ENCODE results near the gene PDE3A.

The PDE3A gene

DNA sequence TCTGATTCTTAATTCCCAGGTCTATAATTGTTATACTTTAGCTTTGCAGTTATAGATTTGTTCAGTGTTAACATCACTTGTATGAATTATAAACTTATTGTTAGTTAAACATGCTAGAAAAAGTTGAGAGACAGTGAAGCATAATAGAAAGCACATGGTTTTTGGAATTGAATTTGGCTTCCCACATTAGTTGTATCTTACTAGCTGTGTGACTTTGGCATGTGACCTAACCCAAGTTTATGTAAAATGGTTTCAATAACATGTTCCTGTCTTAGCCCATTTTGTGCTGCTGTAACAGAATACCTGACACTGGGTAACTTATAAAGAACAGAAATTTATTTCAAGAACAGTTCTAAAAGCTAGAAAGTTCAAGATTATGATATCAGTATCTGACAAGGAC, 146.3 kb downstream of the PDE3A start:
- TF ChIP-seq, protein P1, sequence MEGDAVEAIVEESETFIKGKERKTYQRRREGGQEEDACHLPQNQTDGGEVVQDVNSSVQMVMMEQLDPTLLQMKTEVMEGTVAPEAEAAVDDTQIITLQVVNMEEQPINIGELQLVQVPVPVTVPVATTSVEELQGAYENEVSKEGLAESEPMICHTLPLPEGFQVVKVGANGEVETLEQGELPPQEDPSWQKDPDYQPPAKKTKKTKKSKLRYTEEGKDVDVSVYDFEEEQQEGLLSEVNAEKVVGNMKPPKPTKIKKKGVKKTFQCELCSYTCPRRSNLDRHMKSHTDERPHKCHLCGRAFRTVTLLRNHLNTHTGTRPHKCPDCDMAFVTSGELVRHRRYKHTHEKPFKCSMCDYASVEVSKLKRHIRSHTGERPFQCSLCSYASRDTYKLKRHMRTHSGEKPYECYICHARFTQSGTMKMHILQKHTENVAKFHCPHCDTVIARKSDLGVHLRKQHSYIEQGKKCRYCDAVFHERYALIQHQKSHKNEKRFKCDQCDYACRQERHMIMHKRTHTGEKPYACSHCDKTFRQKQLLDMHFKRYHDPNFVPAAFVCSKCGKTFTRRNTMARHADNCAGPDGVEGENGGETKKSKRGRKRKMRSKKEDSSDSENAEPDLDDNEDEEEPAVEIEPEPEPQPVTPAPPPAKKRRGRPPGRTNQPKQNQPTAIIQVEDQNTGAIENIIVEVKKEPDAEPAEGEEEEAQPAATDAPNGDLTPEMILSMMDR (conservative IDR thresholded peaks at IDR 0.05) = no peak
- H3K27ac ChIP-seq = no peak overlapping the region

DNA sequence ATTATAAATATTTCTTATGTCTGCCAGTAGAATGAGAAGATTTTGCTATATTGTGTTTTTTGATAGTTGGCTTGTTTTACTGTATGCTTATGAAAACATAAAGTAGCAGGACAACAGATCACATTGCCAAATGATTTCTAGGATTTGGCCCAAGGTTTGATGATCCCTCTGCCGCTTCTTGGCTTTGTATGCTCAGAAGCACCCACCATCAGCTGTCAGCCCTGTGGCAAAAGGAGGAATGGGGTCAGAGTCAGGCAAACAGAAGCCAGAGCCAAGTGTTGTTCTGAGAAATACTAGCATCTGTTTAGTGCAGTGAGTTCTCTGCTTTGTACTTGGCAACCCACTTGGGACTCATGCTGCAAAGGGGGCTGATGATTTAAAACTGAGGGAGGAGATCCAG, 152.2 kb downstream of the PDE3A start:
- no peak overlapping the region for H3K27ac ChIP-seq
- TF ChIP-seq, protein P1 (conservative IDR thresholded peaks at IDR 0.05) = no peak

DNA sequence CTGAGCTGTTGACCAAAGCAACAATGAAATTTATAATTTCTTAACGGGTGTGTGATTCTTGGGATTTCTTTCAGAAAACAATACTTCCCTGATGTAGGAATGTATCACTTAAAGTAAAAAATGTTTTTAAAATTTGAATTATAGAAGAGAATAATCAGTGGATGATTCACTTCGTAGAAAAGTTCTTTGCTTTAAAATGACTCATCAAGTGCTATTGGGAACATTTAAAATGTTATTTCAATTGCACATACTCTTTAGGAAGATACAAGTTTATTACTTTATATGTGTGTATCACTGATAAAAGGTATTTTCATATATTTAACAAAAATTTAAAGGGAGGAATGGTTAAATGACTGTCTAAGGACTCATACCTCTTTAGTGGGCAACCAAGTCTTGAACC, 155.3 kb downstream of the PDE3A start:
- TF ChIP-seq, protein P1 (conservative IDR thresholded peaks at IDR 0.05) = no peak
- H3K27ac ChIP-seq = no peak overlapping the region

DNA sequence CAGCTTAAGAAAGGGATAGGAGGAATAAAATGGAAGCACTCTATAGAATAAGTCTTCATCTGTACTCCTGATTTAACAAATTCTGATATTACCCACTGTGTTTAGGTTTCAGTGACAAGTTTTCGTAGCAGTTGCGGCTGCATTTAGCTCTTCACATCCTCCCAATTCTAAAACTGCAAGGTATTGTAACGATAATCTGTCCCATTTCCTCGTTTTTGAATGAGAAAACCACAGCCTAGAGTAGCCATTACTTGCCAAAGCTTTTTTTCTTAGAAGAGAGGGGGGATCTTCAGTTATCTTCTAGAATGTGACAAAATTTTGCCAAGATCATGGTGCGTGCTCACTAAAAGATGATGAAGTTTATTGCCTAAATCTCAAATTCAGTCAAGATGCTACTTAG, 155.8 kb downstream of the PDE3A start:
- no peak overlapping the region for H3K27ac ChIP-seq
- TF ChIP-seq, protein P1 (conservative IDR thresholded peaks at IDR 0.05) = no peak

DNA sequence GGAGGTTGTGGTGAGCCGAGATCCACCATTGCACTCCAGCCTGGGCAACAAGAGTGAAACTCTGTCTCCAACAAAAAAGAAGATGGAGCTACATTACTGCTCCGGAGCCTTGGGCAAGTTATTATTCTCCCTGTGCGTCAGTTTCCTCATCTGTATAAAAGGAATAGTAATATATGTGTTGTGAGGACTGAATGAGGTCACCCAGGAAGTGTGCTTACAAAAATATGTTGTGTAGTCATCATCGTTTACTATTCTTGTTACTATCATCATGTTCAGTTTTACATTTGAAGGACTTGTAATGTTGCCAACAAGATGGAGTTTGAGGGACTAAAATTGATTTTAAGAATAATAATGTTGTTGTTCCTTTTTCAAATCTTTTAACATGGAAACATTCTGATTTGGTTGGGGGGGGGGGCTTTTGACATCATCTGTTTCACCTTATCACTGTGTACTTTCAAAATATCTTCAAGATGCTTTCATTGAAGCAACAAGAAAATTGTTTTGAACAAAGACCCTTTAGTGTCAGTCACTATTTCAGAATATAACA, 156.8 kb downstream of the PDE3A start:
- no peak overlapping the region for H3K27ac ChIP-seq
- TF ChIP-seq, protein P1 (conservative IDR thresholded peaks at IDR 0.05) = no peak

DNA sequence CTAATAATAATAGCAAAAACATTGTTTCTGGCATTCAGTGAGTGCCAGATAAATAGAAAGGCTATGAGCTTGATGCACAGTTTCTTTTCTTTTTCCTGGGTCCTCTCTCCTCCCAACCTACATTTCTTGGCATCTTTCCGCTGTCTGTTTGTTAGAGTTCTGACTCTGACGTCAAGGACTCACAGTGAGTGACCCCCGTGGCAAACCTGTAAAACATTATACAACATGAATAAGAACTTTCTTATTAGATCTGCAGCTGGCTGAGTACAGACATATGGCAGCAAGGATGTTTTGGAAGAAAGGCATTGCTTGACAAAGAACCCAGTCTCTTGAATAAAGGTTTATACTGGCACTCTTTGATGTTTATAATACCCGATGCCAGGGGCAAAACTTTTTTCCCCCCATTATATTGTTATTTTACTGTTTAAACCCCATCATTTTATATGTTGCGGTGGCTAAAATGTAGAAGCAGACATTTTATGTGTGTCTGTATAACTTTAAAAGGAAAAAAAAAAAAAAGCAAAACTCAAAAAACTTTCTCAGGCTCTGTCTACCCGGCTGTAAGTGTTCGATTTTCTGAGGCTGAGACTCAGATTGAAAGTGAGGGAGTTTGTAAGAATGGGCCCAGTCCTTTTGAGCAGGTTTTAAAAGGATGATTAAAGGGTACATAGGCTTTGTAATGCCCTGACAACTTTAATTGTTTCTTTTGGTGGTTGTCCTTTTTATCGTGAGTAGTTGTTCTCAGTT, 159.3 kb downstream of the PDE3A start:
- TF ChIP-seq, protein P1 (conservative IDR thresholded peaks at IDR 0.05) = no peak
- H3K27ac ChIP-seq = no peak overlapping the region

DNA sequence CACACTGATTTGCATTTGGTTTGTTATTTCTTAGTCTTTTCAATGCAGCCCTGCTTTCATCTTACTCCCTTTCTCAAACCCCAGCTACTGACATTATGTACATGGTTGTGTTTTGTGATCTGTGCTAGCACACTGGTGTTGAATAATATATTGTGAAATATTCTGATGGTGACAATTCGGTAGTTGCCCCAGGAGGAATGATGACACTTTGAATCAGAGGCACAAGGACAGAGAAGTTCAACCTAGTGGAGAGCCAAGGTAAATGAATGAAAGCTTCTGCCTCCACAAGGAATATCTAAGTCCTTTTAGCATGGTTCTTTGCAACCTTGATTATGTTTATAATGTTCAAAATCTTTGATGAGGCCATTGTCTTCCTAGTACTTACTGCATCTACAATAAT, 159.9 kb downstream of the PDE3A start:
- TF ChIP-seq, protein P1 (conservative IDR thresholded peaks at IDR 0.05) = no peak
- H3K27ac ChIP-seq = no peak overlapping the region
